ENCODE results near the gene CCDC186.

GRCh38 chr10:114166494-114166893, 7.5 kb downstream of the CCDC186 start:
- TF ChIP-seq POLR2A (IDR thresholded peaks at IDR 0.05; ENCODE audit: low read depth, low read length): no peak
- no peak for TF ChIP-seq TAF1 (IDR thresholded peaks at IDR 0.05; ENCODE audit: low read depth, low read length)
- no peak for TF ChIP-seq POLR2AphosphoS5 (IDR thresholded peaks at IDR 0.05; ENCODE audit: low read depth, low read length)
- TF ChIP-seq PAX5 (IDR thresholded peaks at IDR 0.05; ENCODE audit: insufficient read depth, low read length, severe bottlenecking): no peak
- no peak for TF ChIP-seq SPI1 (IDR thresholded peaks at IDR 0.05; ENCODE audit: low read depth, low read length)

Data from GM12891 (cell line).